Epithelial cell of esophagus (primary cell): Measurements from ENCODE around the gene TNFRSF14.

Source experiments
- DNase-seq: peaks from one replicate; pipeline ENCODE4 v3.0.0; 2010; ENCODE audit warnings: low read depth
- H3K4me3 ChIP-seq: 2 replicates; pipeline ENCODE4 v1.5.1; 2011; ENCODE audit warnings: mild to moderate bottlenecking, low read length, control low read depth
- TF ChIP-seq, protein P1 (sequence below): IDR thresholded peaks from 2 replicates; pipeline ENCODE4 v1.5.1; 2011; ENCODE audit warnings: low read depth, mild to moderate bottlenecking, low read length, control low read depth, inconsistent platforms; ENCODE audit not compliant: insufficient read depth; ENCODE audit errors: missing control alignments

TNFRSF14 gene

DNA sequence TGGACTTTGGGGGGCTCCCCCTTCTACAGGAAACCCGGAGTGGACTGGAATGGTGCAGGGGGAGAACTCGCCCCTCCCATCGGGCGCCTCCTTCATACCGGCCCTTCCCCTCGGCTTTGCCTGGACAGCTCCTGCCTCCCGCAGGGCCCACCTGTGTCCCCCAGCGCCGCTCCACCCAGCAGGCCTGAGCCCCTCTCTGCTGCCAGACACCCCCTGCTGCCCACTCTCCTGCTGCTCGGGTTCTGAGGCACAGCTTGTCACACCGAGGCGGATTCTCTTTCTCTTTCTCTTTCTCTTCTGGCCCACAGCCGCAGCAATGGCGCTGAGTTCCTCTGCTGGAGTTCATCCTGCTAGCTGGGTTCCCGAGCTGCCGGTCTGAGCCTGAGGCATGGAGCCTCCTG is at the start of gene TNFRSF14:
Gene TNFRSF14, plus strand, starts transcription at position 95 of the 401 bp plus-strand sequence. Its CDS starts 294 bp downstream, at position 389.
- peak; percentile 40 for DNase-seq
- TF ChIP-seq, protein P1, sequence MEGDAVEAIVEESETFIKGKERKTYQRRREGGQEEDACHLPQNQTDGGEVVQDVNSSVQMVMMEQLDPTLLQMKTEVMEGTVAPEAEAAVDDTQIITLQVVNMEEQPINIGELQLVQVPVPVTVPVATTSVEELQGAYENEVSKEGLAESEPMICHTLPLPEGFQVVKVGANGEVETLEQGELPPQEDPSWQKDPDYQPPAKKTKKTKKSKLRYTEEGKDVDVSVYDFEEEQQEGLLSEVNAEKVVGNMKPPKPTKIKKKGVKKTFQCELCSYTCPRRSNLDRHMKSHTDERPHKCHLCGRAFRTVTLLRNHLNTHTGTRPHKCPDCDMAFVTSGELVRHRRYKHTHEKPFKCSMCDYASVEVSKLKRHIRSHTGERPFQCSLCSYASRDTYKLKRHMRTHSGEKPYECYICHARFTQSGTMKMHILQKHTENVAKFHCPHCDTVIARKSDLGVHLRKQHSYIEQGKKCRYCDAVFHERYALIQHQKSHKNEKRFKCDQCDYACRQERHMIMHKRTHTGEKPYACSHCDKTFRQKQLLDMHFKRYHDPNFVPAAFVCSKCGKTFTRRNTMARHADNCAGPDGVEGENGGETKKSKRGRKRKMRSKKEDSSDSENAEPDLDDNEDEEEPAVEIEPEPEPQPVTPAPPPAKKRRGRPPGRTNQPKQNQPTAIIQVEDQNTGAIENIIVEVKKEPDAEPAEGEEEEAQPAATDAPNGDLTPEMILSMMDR: no peak
- peak within 1 kb of the TSS; percentile 59 for H3K4me3 ChIP-seq

DNA sequence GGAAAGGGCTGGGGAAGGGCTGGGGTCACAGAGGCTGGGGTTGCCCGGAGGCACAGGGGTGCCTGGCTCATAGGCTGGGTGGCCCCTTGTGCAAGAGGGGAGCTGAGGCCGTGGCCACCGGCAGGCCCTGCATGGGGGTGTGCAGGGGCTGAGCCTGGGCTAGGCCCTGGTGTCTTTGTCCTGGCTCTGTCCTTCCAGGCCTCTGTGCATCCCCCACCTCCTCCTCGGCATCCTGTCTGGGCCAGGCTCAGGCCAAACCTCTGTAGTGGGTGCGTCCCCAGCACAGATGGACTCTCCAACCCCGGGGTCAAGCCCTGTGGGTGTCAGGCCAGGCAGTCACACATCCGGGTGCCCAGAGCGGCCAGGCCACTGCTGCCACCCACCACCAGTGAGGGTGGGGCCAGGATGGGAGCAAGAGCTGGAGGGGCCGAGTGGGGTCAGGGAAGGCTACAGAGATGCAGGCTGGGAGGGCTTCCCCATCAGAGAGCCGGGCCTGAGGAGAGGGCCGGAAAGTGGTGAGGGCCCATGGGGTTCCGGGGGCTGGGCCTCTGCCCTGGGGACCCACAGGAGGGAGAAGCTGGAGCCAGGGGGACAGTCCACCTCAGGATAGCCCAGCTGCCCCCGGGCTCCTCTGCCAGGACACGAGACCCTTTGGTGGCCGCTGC is 49.1 kb upstream of the TNFRSF14 start:
- TF ChIP-seq, protein P1: no peak
- no peak for DNase-seq
- no peak overlapping the region for H3K4me3 ChIP-seq

DNA sequence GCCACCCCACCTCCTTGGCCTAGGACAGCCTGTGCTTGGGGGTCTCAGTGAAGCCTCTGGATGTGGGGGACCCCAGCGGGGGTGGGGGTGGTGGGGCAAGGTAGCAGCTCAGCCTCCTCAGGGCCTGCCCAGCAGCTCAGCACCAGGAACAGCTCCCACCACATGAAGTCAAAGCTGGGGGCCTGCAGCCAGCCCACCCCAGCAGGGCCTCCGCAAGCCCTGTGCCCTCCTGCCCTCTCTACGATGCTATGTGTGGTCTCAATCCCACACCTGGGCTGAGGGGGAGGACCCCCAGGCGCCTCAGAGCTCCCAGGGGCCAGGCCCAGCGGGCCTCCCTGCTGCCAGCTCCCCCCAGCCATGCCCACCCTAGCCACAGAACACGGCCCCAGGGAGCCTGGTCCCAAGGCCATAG is 48.4 kb upstream of the TNFRSF14 start:
- TF ChIP-seq, protein P1: no peak
- no peak overlapping the region for H3K4me3 ChIP-seq
- no peak for DNase-seq

DNA sequence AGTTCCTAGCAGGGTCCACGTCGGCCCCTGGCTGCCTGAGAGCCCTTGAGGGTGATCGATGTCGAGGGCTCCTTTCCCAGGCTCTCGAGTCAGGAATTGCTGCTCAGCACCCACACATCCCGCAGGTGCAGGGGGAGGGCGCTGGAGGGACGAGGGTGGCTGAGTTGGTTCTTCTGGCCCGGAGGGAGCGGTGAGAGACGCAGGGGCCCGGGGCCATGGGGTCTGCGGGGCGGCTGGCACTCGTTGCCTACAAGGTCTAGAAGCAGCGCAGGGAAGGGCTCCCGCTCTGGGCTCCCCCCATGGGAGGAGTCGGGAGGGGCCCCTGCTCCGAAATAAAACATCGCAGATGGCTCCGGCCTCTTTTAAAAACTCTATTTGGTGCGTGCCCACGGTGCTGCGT is 48.0 kb upstream of the TNFRSF14 start:
- DNase-seq: no peak
- H3K4me3 ChIP-seq: no peak overlapping the region
- TF ChIP-seq, protein P1: no peak

DNA sequence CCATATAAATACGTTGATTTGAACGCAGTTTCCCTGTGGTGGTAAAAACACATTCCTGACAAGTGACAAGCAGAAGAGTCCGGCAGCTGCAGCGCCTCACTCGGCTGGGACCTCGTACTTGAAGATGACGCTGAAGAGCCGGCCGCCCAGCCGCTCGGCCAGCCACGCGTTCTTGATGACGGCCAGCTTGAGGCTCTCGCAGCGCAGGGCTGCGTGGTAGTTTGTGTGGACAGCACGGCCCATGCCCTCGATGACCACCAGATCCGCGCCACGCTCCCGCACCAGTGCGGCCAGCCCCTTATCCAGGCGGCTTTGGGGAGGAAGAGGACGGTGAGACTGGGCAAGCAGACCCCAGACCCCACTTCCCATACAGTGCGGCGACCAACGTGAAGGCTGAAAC is 47.4 kb upstream of the TNFRSF14 start:
- H3K4me3 ChIP-seq: no peak overlapping the region
- no peak for DNase-seq
- TF ChIP-seq, protein P1: no peak

DNA sequence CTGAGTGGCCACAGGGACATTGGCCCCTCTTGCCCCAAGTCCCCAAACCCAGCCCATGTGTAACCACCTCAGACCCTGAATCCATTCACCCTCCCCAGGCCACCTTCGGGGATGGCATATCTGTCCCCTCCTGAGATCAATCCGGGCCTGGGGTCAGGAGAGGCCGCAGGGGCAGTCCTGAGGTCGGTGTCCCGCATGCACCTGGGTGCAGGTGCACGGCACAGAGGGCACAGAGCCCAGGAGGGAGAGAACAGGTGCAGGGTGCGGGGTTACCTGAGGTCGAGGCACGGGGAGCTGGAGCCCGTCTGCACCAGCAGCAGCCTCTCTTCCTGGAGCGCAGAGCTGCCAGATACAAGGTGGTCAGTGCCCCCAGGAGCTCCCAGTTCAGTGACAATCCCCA is 46.6 kb upstream of the TNFRSF14 start:
- TF ChIP-seq, protein P1: no peak
- DNase-seq: no peak
- H3K4me3 ChIP-seq: no peak overlapping the region
